IgD-negative memory B cell (primary cell): Measurements from ENCODE around the gene CLTA. TPM values are rescaled to one million over a fixed set of nuclear protein-coding genes. Genes with fewer than 3 reads are reported as not detected.
"Not testable (repeated sequence)": the region's sequence is repeated elsewhere in the genome, so short reads cannot be mapped to it uniquely, and the experiment has no call there.

Source experiments
- H3K27ac Mint-ChIP-seq, 3 donors: one replicate each; pipeline ENCODE4 v1.8.0; 2020 to 2022; ENCODE audit warnings: mild to moderate bottlenecking in 3 of 3, mixed read lengths in 3 of 3, moderate library complexity in 1 of 3
- H3K27me3 Mint-ChIP-seq: one replicate; pipeline ENCODE4 v1.8.0; 2021; ENCODE audit warnings: mixed read lengths
- H3K36me3 Mint-ChIP-seq: one replicate; pipeline ENCODE4 v1.8.0; 2020; ENCODE audit warnings: mild to moderate bottlenecking, mixed read lengths
- H3K4me1 Mint-ChIP-seq, 3 donors: one replicate each; pipeline ENCODE4 v1.8.0; 2020 to 2022; ENCODE audit warnings: mixed read lengths in 3 of 3, mild to moderate bottlenecking in 1 of 3
- H3K4me3 Mint-ChIP-seq, 4 donors: one replicate each; pipeline ENCODE4 v1.8.0; 2020 to 2022; ENCODE audit warnings: mild to moderate bottlenecking in 4 of 4, mixed read lengths in 4 of 4, moderate library complexity in 3 of 4
- H3K9me3 Mint-ChIP-seq, 3 donors: one replicate each; pipeline ENCODE4 v1.8.0; 2020 to 2021; ENCODE audit warnings: mixed read lengths in 3 of 3, mild to moderate bottlenecking in 1 of 3
- polyA plus RNA-seq: library from polyadenylated mRNA; unstranded; fragments of 300-500 nt; fragmentation: Illumina TruSeq; gene quantifications from one replicate; pipeline ENCODE4 v1.2.3, GENCODE V29; 2021

CLTA gene
- polyA plus RNA-seq, 1 donor from 2014 or later: 82.0 TPM

DNA sequence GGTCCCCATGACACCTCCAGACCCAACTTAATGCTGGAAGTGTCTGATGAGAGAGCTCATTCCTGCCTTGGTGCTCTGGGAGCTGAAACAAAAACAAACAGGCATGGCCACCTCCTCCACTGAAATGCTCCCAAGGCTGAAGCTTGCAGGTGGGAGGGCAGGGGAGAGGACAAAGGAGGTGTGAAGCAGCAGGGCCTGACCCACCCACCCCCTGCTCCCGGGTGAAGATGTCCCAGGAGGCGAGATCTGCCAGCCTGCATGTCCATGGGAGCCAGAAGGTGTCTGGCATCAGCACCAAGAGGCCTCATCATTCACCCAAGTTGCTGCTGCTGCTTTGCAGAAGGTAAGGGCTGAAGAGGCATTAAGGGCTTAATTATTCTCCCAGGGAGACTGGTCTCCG is 25.7 kb upstream of the CLTA start:
- Mint-ChIP-seq H3K36me3 (peaks cover 3% of the 10 kb centered on the region), H3K27me3 (peaks cover 1% of the 10 kb centered on the region), H3K27ac (no peak overlapping the region), H3K9me3 (no peaks in the 10 kb centered on the region), H3K4me3 (peak overlapping the region in 2 of 4 donors; percentile 48 to 72), H3K4me1 (peaks cover 6 to 8% (median 6%) of the 10 kb centered on the region in 3 donors)

DNA sequence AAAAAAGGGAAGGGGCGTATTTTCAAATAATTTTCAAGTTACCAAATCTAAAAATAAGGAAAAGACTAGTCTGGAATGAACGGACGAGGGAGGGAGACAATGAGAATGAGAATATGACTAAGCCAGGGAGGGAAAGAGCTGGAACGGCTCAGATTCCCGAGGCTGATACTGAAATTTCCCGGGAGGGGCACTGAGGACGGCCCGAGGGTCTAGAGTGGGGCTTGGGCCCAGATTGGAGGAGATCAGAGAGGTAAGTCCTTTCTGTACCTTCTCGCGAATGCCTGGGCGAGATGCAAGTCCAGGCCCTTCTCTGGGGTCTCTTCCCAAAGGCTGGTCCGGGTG is 24.9 kb upstream of the CLTA start:
- H3K36me3 Mint-ChIP-seq: peaks cover 3% of the 10 kb centered on the region
- H3K9me3 Mint-ChIP-seq: no peaks in the 10 kb centered on the region
- peaks cover 1% of the 10 kb centered on the region for H3K27me3 Mint-ChIP-seq
- H3K4me3 Mint-ChIP-seq: peak overlapping the region in 2 of 4 donors; percentile 82 to 92
- peak overlapping the region in 2 of 3 donors; percentile 46 to 90 for H3K27ac Mint-ChIP-seq
- H3K4me1 Mint-ChIP-seq: peaks cover 5 to 6% (median 6%) of the 10 kb centered on the region in 3 donors

DNA sequence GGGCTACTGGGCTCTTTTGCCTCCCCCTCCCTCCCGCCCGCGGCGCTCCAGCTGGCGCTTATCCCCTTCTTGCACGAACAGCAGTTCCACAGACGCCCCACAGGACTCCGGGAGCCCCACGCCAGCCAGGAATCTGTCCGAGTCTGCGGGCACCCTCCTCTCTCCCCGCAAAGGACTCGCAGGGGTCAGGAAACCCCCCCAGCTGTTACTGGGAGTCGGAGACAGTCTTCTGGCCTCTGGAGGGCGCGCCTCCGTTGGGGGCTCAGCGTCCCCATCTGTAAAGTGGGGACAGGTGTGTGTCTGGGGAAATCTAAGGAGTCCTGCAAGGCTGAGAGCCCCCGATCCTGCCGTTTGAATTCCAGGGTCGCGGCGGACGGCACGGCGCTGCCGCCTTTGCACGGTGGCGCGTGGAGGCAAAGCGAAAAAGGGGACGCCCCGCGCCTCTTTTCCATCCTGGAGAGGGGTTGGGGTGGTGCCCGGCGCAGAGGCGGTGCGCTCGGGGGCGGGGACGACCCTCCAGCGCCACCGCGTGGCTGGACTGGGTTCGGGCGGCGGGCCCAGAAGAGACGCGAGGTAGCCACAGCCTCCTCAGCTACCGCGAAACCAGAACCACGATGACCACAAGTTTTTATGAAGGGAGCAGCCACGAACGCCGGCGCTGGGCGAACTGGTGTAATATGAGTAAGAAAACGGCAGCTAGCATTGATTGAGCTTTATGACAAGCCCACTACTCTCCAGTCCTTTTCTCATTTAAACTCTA is 24.4 kb upstream of the CLTA start:
- Mint-ChIP-seq H3K27ac (peak overlapping the region; percentile 18 to 90 (median 67)), H3K4me1 (peaks cover 5 to 6% (median 6%) of the 10 kb centered on the region in 3 donors), H3K9me3 (no peaks in the 10 kb centered on the region), H3K4me3 (peak overlapping the region; percentile 71 to 92 (median 87)), H3K27me3 (peaks cover 1% of the 10 kb centered on the region), H3K36me3 (no peaks in the 10 kb centered on the region)

DNA sequence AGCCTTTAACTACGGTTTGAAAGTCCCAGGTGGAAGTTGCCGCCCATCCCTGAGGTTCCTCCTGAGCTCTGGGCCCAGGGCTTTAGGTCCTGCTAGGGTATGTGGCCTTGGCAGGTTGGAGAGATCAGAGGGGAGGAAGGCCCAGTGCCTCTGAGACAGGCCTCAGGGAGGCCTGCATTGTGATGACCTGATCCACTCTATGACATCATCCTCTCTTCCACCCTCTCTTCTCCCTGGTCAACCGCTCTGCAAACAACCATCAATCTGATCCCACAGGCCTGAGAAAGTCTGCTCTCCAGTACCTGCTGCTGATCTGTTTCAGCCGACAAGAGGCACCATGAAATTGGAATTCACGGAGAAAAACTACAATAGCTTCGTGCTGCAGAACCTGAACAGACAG is 21.6 kb upstream of the CLTA start, which contains the start of gene CCIN:
TSS of gene CCIN (plus strand) at position 223 of the 400 bp plus-strand sequence. CDS start at position 338, 115 bp downstream.
- Mint-ChIP-seq H3K36me3 (no peaks in the 10 kb centered on the region), H3K9me3 (no peaks in the 10 kb centered on the region), H3K4me1 (peaks cover 3 to 6% (median 5%) of the 10 kb centered on the region in 3 donors), H3K27ac (no peak within 1 kb of the TSS), H3K4me3 (peak within 1 kb of the TSS in 1 of 4 donors; percentile 40), H3K27me3 (peaks cover 1% of the 10 kb centered on the region)

DNA sequence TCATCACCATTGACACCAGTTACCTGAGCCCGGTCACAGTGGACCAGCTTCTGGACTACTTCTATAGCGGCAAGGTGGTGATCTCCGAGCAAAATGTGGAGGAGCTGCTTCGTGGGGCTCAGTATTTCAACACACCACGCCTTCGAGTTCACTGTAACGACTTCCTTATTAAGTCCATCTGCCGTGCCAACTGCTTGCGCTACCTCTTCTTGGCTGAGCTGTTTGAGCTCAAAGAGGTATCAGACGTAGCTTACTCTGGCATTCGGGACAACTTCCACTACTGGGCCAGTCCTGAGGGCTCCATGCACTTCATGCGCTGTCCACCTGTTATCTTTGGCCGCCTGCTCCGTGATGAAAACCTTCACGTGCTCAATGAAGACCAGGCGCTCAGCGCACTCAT is 21.0 kb upstream of the CLTA start:
- peaks cover 2% of the 10 kb centered on the region for H3K27me3 Mint-ChIP-seq
- peaks cover 3 to 6% (median 5%) of the 10 kb centered on the region in 3 donors for H3K4me1 Mint-ChIP-seq
- H3K27ac Mint-ChIP-seq: no peak overlapping the region
- no peaks in the 10 kb centered on the region for H3K36me3 Mint-ChIP-seq
- H3K9me3 Mint-ChIP-seq: no peaks in the 10 kb centered on the region
- no peak overlapping the region for H3K4me3 Mint-ChIP-seq

DNA sequence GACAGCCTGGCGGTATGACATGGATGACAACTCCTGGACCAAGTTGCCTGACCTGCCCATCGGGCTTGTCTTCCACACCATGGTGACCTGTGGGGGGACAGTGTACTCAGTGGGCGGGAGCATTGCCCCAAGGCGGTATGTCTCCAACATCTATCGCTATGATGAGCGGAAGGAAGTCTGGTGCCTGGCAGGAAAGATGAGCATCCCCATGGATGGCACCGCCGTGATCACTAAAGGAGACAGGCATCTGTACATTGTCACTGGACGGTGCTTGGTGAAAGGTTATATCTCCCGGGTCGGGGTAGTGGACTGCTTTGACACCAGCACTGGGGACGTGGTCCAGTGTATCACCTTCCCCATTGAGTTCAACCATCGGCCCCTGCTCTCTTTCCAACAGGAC is 20.2 kb upstream of the CLTA start:
- Mint-ChIP-seq H3K4me3 (no peak overlapping the region), H3K9me3 (peaks cover 0 to 2% (median 0%) of the 10 kb centered on the region in 3 donors), H3K27me3 (peaks cover 5% of the 10 kb centered on the region), H3K36me3 (no peaks in the 10 kb centered on the region), H3K27ac (no peak overlapping the region), H3K4me1 (peaks cover 3 to 5% (median 4%) of the 10 kb centered on the region in 3 donors)

DNA sequence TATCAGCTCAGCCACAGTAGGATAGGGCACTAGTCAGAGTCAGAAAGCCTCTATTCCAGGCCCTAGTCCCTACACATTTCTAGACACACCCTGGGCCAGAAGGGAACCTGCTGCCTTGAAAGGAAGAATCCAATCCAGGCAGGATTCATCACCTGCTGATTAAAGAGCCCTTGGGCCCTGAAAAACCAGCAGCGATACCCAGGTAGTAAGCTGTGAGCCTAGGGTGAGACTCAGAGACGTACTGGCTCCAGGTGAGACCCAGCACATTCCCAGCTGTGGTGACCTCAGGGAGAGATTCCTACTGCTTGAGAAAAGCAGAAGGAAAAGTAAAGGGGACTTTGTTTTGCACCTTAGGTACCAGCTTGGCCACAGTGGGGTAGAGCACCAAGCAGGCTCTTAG is 16.9 kb upstream of the CLTA start:
- Mint-ChIP-seq H3K27ac (no peak overlapping the region), H3K9me3 (peaks cover 0 to 2% (median 0%) of the 10 kb centered on the region in 3 donors), H3K4me1 (peaks cover 0 to 3% (median 3%) of the 10 kb centered on the region in 3 donors), H3K27me3 (peaks cover 6% of the 10 kb centered on the region), H3K36me3 (no peaks in the 10 kb centered on the region), H3K4me3 (no peak overlapping the region)

DNA sequence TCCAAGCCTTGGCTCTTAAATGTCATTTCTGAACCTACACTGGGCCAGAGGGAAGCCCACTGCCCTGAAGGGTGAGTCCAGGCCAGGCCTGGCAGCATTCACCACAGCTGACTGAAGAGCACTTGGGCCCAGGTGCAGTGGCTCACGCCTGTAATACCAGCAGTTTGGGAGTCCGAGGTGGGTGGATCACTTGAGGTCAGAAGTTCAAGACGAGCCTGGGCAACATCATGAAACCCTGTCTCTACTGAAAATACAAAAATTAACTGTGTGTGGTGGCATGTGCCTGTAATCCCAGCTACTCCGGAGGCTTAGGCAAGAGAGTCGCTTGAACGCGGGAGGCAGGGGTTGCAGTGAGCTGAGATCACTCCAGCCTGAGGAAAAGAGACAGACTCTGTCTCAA is 16.4 kb upstream of the CLTA start:
- H3K4me3 Mint-ChIP-seq: no peak overlapping the region
- peaks cover 5% of the 10 kb centered on the region for H3K27me3 Mint-ChIP-seq
- peaks cover 0 to 4% (median 3%) of the 10 kb centered on the region in 3 donors for H3K4me1 Mint-ChIP-seq
- H3K27ac Mint-ChIP-seq: no peak overlapping the region
- no peaks in the 10 kb centered on the region for H3K36me3 Mint-ChIP-seq
- peaks cover 0 to 2% (median 0%) of the 10 kb centered on the region in 3 donors for H3K9me3 Mint-ChIP-seq

DNA sequence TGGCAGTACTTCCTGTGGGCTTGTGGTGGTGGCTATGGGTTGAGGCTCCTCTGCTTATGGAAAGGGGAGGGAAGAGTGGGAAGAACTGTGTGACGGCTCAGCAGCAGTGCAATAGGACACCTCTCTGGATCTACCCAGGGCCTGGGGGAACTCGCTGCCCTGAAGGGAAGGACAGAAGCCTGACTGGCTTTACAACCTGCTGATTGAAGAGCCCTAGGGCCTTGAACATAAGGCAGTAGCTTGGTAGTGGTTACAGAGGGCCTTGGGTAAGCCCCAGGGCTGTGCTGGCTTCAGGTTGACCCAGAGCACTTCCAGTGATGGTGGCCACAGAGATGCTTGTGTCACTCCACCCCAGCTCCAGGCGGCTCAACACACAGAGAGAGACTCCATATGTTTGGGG is 16.0 kb upstream of the CLTA start:
- peaks cover 0 to 4% (median 3%) of the 10 kb centered on the region in 3 donors for H3K4me1 Mint-ChIP-seq
- no peak overlapping the region for H3K27ac Mint-ChIP-seq
- H3K4me3 Mint-ChIP-seq: no peak overlapping the region
- peaks cover under 1% of the 10 kb centered on the region for H3K36me3 Mint-ChIP-seq
- peaks cover 5% of the 10 kb centered on the region for H3K27me3 Mint-ChIP-seq
- peaks cover 0 to 3% (median 0%) of the 10 kb centered on the region in 3 donors for H3K9me3 Mint-ChIP-seq

DNA sequence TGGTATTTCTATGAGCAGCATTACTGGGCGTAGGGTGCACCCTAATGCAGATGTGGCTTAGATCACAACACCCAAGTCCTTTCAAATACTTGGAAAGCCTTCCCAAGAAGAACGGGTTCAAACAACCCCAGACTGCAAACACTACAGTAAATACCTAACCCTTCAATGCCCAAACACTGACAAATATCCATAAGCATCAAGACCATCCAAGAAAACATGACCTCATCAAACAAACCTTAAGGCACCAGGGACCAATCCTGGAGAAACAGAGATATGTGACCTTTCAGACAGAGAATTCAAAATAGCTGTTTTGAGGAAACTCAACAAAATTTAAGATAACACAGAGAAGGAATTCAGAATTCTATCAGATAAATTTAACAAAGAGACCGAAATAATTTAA is 15.5 kb upstream of the CLTA start:
- H3K27ac Mint-ChIP-seq, H3K4me3 Mint-ChIP-seq, H3K27me3 Mint-ChIP-seq, H3K9me3 Mint-ChIP-seq, H3K4me1 Mint-ChIP-seq, H3K36me3 Mint-ChIP-seq: not testable (repeated sequence)

DNA sequence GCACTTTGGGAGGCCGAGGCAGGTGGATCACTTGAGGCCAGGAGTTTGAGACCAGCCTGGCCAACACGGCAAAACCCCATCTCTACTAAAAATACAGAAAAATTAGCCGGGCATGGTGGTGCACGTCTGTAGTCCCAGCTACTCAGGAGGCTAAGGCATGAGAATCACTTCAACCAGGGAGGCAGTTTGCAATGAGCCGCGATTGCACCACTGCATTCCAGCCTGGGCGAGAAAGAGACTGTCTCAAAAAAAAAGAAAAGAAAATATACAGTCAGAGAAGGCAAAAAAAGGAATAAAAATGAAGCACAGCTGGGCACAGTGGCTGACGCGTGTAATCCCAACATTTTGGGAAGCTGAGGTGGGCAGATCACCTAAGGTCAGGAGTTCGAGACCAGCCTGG is 14.2 kb upstream of the CLTA start:
- not testable (repeated sequence) for H3K9me3 Mint-ChIP-seq, H3K27me3 Mint-ChIP-seq, H3K36me3 Mint-ChIP-seq, H3K4me1 Mint-ChIP-seq, H3K4me3 Mint-ChIP-seq, H3K27ac Mint-ChIP-seq

DNA sequence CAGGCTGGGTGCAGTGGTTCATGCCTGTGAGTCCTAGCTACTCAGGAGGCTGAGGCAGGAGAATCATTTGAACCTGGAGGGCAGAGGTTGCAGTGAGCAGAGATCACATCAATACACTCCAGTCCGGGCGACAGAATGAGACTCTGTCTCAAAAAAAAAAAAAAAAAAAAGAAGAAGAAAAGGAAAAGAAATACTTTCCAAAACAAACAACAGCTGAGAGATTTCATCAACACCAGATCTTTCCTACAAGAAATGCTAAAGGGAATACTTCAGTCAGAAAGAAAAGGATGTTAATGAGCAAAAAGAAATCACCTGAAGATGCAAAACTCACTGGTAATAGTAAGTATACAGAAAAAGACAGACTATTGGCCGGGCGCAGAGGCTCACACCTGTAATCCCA is 13.2 kb upstream of the CLTA start:
- H3K27me3 Mint-ChIP-seq: peaks cover 5% of the 10 kb centered on the region
- H3K4me3 Mint-ChIP-seq: no peak overlapping the region
- H3K4me1 Mint-ChIP-seq: peaks cover 0 to 4% (median 3%) of the 10 kb centered on the region in 3 donors
- no peak overlapping the region for H3K27ac Mint-ChIP-seq
- H3K9me3 Mint-ChIP-seq: peaks cover 0 to 3% (median 0%) of the 10 kb centered on the region in 3 donors
- H3K36me3 Mint-ChIP-seq: peaks cover 2% of the 10 kb centered on the region

DNA sequence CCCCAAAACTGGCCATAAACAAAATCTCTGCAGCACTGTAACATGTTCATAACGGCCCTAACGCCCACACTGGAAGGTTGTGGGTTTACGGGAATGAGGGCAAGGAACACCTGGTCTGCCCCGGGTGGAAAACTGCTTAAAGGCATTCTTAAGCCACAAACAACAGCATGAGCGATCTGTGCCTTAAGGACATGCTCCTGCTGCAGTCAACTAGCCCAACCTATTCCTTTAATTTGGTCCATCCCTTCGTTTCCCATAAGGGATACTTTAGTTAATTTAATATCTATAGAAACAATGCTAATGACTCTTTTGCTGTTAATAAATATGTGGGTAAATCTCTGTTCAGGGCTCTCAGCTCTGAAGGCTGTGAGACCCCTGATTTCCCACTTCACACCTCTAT is 10.5 kb upstream of the CLTA start:
- H3K27ac Mint-ChIP-seq, H3K9me3 Mint-ChIP-seq, H3K27me3 Mint-ChIP-seq, H3K4me3 Mint-ChIP-seq, H3K36me3 Mint-ChIP-seq, H3K4me1 Mint-ChIP-seq: not testable (repeated sequence)

DNA sequence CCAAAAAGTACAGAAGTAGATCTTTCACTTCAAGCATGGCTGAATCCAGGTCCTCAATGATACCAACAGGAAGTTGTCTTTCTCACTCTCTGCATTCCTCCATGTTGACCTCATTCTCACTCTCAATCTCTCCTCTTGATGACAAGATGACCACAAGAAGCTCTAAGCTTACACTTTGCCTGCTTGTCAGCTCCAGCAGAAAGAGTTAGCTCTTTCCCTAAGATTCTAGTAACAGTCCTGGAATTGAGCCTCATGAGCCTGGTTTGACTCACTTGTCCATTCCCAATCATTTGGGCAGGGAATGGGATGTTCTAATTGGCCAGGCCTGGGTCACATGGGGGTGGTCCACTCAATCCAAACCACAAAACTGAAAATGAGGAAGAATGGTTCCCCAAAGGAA is 3.3 kb upstream of the CLTA start:
- no peaks in the 10 kb centered on the region for H3K36me3 Mint-ChIP-seq
- H3K27me3 Mint-ChIP-seq: no peaks in the 10 kb centered on the region
- no peak overlapping the region for H3K27ac Mint-ChIP-seq
- H3K9me3 Mint-ChIP-seq: no peaks in the 10 kb centered on the region
- H3K4me3 Mint-ChIP-seq: peak overlapping the region in 1 of 4 donors; percentile 60
- peaks cover 12 to 18% (median 16%) of the 10 kb centered on the region in 3 donors for H3K4me1 Mint-ChIP-seq

DNA sequence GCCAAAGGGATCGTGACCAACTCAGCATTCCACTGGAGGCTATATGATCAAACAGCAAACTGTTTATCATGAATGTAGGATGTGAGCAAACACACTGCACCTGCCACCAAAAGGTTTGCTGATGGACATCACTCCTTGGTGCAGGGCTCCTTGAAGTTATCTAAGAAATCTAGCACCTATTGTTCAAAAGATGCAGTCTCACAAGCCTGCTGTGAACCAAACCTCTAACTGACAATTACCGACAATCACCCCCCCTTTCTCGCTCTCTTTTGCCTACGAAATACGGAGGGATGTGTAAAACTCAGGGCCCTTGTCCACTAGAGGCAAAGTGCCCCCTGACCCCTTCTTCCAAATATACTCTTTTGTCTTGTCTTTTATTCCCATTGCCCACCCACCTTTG is 2.5 kb upstream of the CLTA start:
- peak overlapping the region in 1 of 3 donors; percentile 25 for H3K27ac Mint-ChIP-seq
- no peaks in the 10 kb centered on the region for H3K36me3 Mint-ChIP-seq
- peaks cover 19 to 25% (median 22%) of the 10 kb centered on the region in 3 donors for H3K4me1 Mint-ChIP-seq
- H3K9me3 Mint-ChIP-seq: no peaks in the 10 kb centered on the region
- no peaks in the 10 kb centered on the region for H3K27me3 Mint-ChIP-seq
- peak overlapping the region in 1 of 4 donors; percentile 84 for H3K4me3 Mint-ChIP-seq

DNA sequence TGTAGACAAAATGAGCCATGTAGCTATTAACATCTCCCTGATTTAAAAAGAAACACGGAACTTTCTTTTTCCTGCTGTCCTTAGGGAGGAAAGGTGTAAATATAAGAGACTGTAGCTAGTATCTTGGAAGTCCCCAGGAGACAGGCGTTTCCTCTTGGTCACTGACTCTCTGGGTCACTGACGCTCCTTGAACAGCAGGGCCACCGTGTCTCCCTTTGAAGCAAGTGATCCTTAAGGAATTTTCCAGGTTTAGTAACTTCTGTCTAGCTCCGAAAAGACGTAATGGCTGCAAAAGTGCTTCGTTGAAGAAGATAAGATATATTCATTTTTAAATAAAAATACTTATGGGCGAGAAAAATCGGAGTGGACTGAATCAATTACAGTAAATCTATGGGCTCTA is 745 bp upstream of the CLTA start:
- H3K27ac Mint-ChIP-seq: peak overlapping the region in 1 of 3 donors; percentile 98
- H3K4me1 Mint-ChIP-seq: peaks cover 34 to 41% (median 34%) of the 10 kb centered on the region in 3 donors
- no peaks in the 10 kb centered on the region for H3K27me3 Mint-ChIP-seq
- H3K9me3 Mint-ChIP-seq: no peaks in the 10 kb centered on the region
- H3K36me3 Mint-ChIP-seq: no peaks in the 10 kb centered on the region
- peak overlapping the region; percentile 84 to 97 (median 92) for H3K4me3 Mint-ChIP-seq
